OCI-LY7 (cell line): ENCODE data around the gene BLACAT1. TPM values are rescaled to one million over a fixed set of nuclear protein-coding genes. Genes with fewer than 3 reads are reported as not detected.

ENCODE experiments used
- BruUV-seq: library from RNA; stranded (reverse); fragments of 400-500 nt; replicated peaks from 2 replicates; lab custom pipeline; 2021; lab: Mats Ljungman, UMichigan
- CTCF ChIA-PET: fragments of 300-600 bp; sonication (Branson Sonifier 250); formaldehyde crosslinking; loops from one replicate; lab custom pipeline; 2022; ENCODE audit warnings: antibody characterized with exemption; ENCODE audit not compliant: unreplicated experiment; lab: Charles Lee
- POLR2A ChIA-PET: fragments of 300-600 bp; sonication (Branson Sonifier 250); formaldehyde crosslinking; loops from one replicate; lab custom pipeline; 2022; ENCODE audit warnings: antibody characterized with exemption; lab: Charles Lee
- DNase-seq: peaks from one replicate; pipeline ENCODE4 v3.0.0-alpha.2; 2015; ENCODE audit warnings: low spot score
- H2AFZ ChIP-seq: fragments of 200-600 bp; sonication (generic), shearing (Covaris generic); 2 replicates; pipeline ENCODE4 v1.6.1; 2014; ENCODE audit warnings: mild to moderate bottlenecking, antibody characterized with exemption, low read length, moderate library complexity
- H3K27ac ChIP-seq: fragments of 200-600 bp; sonication (generic); 2 replicates; pipeline ENCODE4 v1.5.1; 2014; ENCODE audit warnings: mixed run types, low read depth, mild to moderate bottlenecking, moderate library complexity, low read length, inconsistent platforms; ENCODE audit not compliant: poor library complexity, severe bottlenecking
- H3K36me3 ChIP-seq: fragments of 200-600 bp; sonication (generic); 2 replicates; pipeline ENCODE4 v1.6.1; 2014; ENCODE audit warnings: mild to moderate bottlenecking, antibody characterized with exemption, low read length, moderate library complexity, mixed read lengths; ENCODE audit not compliant: insufficient read depth
- H3K4me1 ChIP-seq: fragments of 200-600 bp; sonication (generic); 2 replicates; pipeline ENCODE4 v1.5.1; 2014; ENCODE audit warnings: mild to moderate bottlenecking, low read length; ENCODE audit not compliant: insufficient read depth, poor library complexity, severe bottlenecking
- H3K4me2 ChIP-seq: fragments of 200-600 bp; sonication (generic); 2 replicates; pipeline ENCODE4 v1.6.1; 2014; ENCODE audit warnings: mild to moderate bottlenecking, low read length
- H3K4me3 ChIP-seq: fragments of 200-600 bp; sonication (generic); 2 replicates; pipeline ENCODE4 v1.5.1; 2014; ENCODE audit warnings: mild to moderate bottlenecking, low read depth, low read length; ENCODE audit not compliant: poor library complexity, severe bottlenecking
- H3K79me2 ChIP-seq: fragments of 200-600 bp; sonication (generic); 2 replicates; pipeline ENCODE4 v1.6.1; 2016; ENCODE audit warnings: low read depth, mild to moderate bottlenecking, low read length, moderate library complexity, mixed read lengths; ENCODE audit not compliant: insufficient read depth
- H3K9me2 ChIP-seq: fragments of 200-600 bp; sonication (generic); 2 replicates; pipeline ENCODE4 v1.6.1; 2016; ENCODE audit warnings: mild to moderate bottlenecking, low read length, mixed read lengths; ENCODE audit not compliant: insufficient read depth
- H3K9me3 ChIP-seq: fragments of 200-600 bp; sonication (generic); 2 replicates; pipeline ENCODE4 v1.6.1; 2014; ENCODE audit warnings: mild to moderate bottlenecking, mixed run types, low read length, mixed read lengths
- H4K20me1 ChIP-seq: fragments of 200-600 bp; sonication (generic); 2 replicates; pipeline ENCODE4 v1.6.1; 2014; ENCODE audit warnings: mild to moderate bottlenecking, antibody characterized with exemption, low read length, moderate library complexity, mixed read lengths; ENCODE audit not compliant: insufficient read depth
- EZH2phosphoT487 ChIP-seq: fragments of 200-600 bp; sonication (generic); IDR thresholded peaks from 2 replicates; pipeline ENCODE4 v1.6.1; 2018; ENCODE audit warnings: low read depth, borderline replicate concordance, mild to moderate bottlenecking, mixed run types, antibody characterized with exemption, low read length, moderate library complexity, mixed read lengths
- intact Hi-C: fragments of 100-400 bp; cut with micrococcal nuclease; formaldehyde crosslinking; loops from one replicate; pipeline ENCODE4 v1.10.0; 2022; ENCODE audit not compliant: unreplicated experiment
- total RNA-seq, 2 experiments: library from RNA; depleted of rRNA in 1 of 2; stranded (reverse); fragments of >200 nt in 1 of 2; shearing (Covaris generic) in 1 of 2; gene quantifications; 2 replicates each; pipeline ENCODE4 v1.2.3, GENCODE V29; 2014 to 2022
- TF ChIP-seq, protein P1 (sequence below): fragments of 200-600 bp; sonication (generic); conservative IDR thresholded peaks from 2 replicates; pipeline ENCODE4 v1.5.1; 2014; ENCODE audit warnings: mild to moderate bottlenecking, antibody characterized with exemption, low read length, moderate library complexity, mixed read lengths

Gene BLACAT1
- total RNA-seq, 2 experiments from 2014 or later = 0.19 to 0.29 TPM

DNA sequence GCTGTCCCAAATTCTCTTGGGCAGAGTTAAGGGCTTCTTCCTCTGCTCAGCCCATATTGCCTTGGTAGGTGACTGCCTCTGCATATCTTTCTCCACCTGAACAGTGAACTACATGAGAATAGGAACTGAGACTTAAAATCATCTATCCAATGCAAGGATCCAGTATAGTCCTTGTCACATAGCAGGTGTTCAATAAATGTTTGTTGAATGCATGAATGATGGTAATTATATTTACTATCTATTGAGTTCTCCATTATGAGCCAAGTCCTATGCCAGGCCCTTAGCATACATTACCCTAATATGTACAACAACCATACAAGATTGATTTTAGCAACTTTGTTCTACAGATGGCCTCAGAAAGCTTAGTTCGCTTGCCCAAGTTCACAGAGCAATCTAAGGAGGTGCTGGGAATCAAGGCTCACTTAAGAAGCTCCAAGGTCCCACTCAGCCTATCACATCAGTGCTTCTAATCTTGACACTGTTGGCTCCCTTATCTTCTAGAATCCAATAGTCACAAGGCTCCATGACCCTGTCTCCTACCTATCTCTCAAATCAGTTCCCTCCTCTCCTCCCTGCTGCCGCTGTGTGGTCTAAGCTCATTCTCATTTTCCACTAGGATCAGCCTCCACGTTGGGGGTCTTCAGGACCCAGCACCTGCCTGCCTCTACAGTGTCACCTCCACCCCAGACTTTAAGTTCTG is 46.4 kb upstream of the BLACAT1 start:
- Histone ChIP-seq H2AFZ (no peak overlapping the region), H3K79me2 (no peaks in the 10 kb centered on the region), H3K4me1 (peaks cover 23% of the 10 kb centered on the region), H4K20me1 (no peaks in the 10 kb centered on the region), H3K4me2 (no peak overlapping the region), H3K9me2 (no peaks in the 10 kb centered on the region), H3K27ac (no peak overlapping the region), H3K36me3 (no peaks in the 10 kb centered on the region), H3K9me3 (no peaks in the 10 kb centered on the region), H3K4me3 (no peak overlapping the region)
- no TSS peak for BruUV-seq
- CTCF ChIA-PET = no interaction called here
- intact Hi-C loops = no loop called here
- DNase-seq = no peak
- POLR2A ChIA-PET = no interaction called here
- no peak for TF ChIP-seq EZH2phosphoT487
- TF ChIP-seq, protein P1, sequence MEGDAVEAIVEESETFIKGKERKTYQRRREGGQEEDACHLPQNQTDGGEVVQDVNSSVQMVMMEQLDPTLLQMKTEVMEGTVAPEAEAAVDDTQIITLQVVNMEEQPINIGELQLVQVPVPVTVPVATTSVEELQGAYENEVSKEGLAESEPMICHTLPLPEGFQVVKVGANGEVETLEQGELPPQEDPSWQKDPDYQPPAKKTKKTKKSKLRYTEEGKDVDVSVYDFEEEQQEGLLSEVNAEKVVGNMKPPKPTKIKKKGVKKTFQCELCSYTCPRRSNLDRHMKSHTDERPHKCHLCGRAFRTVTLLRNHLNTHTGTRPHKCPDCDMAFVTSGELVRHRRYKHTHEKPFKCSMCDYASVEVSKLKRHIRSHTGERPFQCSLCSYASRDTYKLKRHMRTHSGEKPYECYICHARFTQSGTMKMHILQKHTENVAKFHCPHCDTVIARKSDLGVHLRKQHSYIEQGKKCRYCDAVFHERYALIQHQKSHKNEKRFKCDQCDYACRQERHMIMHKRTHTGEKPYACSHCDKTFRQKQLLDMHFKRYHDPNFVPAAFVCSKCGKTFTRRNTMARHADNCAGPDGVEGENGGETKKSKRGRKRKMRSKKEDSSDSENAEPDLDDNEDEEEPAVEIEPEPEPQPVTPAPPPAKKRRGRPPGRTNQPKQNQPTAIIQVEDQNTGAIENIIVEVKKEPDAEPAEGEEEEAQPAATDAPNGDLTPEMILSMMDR = no peak

DNA sequence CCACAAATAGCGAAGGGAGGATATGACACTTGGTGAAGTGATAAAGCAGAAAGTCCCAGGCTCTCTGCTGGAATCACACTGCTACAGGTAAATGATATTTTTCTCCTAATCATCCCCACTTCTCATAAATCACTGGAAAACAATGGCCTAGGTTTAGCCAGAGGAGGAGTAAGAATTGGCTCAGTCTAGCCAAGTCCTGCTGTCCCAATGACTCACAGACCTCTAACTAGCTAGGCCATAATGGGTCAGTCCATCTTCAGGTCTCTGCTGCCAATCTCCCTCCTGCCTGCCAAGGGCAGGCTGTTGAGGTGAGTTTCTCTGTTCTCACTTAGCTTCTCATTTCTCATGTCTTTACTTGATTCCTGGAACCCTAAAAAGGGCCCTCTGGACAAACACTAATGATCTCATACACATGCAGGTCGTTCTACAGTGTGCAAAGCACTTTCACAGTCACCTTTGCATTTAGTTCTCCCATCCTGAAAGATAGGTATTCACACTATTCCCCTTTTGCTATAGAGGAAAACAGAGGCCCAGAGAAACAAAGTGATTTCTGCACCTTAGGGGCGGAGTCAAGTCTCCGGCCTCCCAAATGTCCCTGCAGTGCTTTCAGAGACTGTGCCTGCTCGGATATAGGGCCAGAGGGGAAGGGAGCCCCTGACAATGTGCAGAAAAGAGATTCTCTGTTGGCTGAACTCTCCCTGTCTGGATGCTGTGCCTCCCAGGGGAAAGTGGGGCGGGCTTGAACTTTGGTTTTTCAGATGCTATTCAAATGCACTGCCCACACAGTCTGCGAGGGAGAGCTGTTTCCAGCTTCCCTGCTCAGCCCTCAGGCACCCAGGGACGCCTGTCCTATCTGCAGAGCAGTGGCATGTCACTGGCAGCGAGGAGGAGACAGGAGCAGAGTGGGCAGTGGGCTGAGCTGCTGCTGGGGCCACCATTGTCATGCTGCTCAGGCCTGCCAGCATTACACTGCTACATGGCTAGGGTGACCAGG is 44.7 kb upstream of the BLACAT1 start:
- DNase-seq = no peak
- no peaks in the 10 kb centered on the region for H4K20me1 ChIP-seq
- no peak overlapping the region for H3K27ac ChIP-seq
- H3K9me3 ChIP-seq = no peaks in the 10 kb centered on the region
- H3K79me2 ChIP-seq = no peaks in the 10 kb centered on the region
- H3K4me2 ChIP-seq = no peak overlapping the region
- POLR2A ChIA-PET = no interaction called here
- peaks cover 12% of the 10 kb centered on the region for H3K4me1 ChIP-seq
- BruUV-seq = no TSS peak
- intact Hi-C loops = no loop called here
- CTCF ChIA-PET = no interaction called here
- no peak overlapping the region for H2AFZ ChIP-seq
- no peaks in the 10 kb centered on the region for H3K36me3 ChIP-seq
- no peak overlapping the region for H3K4me3 ChIP-seq
- no peaks in the 10 kb centered on the region for H3K9me2 ChIP-seq
- no peak for TF ChIP-seq EZH2phosphoT487
- TF ChIP-seq, protein P1 = no peak
